GM23338 (cell line): ENCODE data around the gene PCDHGA1. TPM values are rescaled to one million over a fixed set of nuclear protein-coding genes. Genes with fewer than 3 reads are reported as not detected.

Experiments used
- ATAC-seq: fragments of 200-7000 bp; cut with Tn5 transposase; 3 replicates; pipeline ENCODE4 v1.9.1; 2020
- DNase-seq: peaks from one replicate; pipeline ENCODE4 v3.0.0-alpha.2; 2015; ENCODE audit warnings: low spot score
- H2AFZ ChIP-seq: fragments of 200-600 bp; sonication (generic); 2 replicates; pipeline ENCODE4 v1.8.0; 2016; ENCODE audit warnings: antibody characterized with exemption, mild to moderate bottlenecking, moderate library complexity
- H3F3A ChIP-seq: fragments of 200-600 bp; sonication (generic); replicated peaks from 2 replicates; pipeline ENCODE4 v1.8.0; 2017; ENCODE audit warnings: antibody characterized with exemption, mixed run types, low read depth
- H3K27ac ChIP-seq: fragments of 200-600 bp; sonication (generic); 2 replicates; pipeline ENCODE4 v1.6.1; 2016; ENCODE audit warnings: low read depth
- H3K27me3 ChIP-seq: fragments of 200-600 bp; sonication (generic); 2 replicates; pipeline ENCODE4 v1.8.0; 2016; ENCODE audit warnings: mild to moderate bottlenecking, mixed run types, moderate library complexity; ENCODE audit not compliant: insufficient read depth
- H3K36me3 ChIP-seq: fragments of 200-600 bp; sonication (generic); 2 replicates; pipeline ENCODE4 v1.8.0; 2016; ENCODE audit warnings: mild to moderate bottlenecking; ENCODE audit not compliant: insufficient read depth
- H3K4me1 ChIP-seq: fragments of 200-600 bp; sonication (generic); 2 replicates; pipeline ENCODE4 v1.8.0; 2016; ENCODE audit warnings: mild to moderate bottlenecking, moderate library complexity; ENCODE audit not compliant: insufficient read depth
- H3K4me2 ChIP-seq: fragments of 200-600 bp; sonication (generic); 2 replicates; pipeline ENCODE4 v1.7.1; 2017; ENCODE audit warnings: mixed run types
- H3K4me3 ChIP-seq: fragments of 200-600 bp; sonication (generic); 2 replicates; pipeline ENCODE4 v1.6.1; 2016; ENCODE audit warnings: mixed run types
- H3K79me2 ChIP-seq: fragments of 200-600 bp; sonication (generic); replicated peaks from 2 replicates; pipeline ENCODE4 v1.8.0; 2017; ENCODE audit warnings: mild to moderate bottlenecking; ENCODE audit not compliant: insufficient read depth
- H3K9me2 ChIP-seq: fragments of 200-600 bp; sonication (generic); 2 replicates; pipeline ENCODE4 v1.8.0; 2017; ENCODE audit not compliant: insufficient read depth
- H4K20me1 ChIP-seq: fragments of 200-600 bp; sonication (generic); replicated peaks from 2 replicates; pipeline ENCODE4 v1.8.0; 2017; ENCODE audit warnings: mild to moderate bottlenecking; ENCODE audit not compliant: insufficient read depth
- H3K27ac Mint-ChIP-seq: 2 replicates; pipeline ENCODE4 v1.8.0; 2020; ENCODE audit warnings: inconsistent platforms, mild to moderate bottlenecking, moderate library complexity, mixed read lengths
- H3K27me3 Mint-ChIP-seq: 3 replicates; pipeline ENCODE4 v1.8.0; 2022; ENCODE audit warnings: low read depth, mild to moderate bottlenecking, moderate library complexity, mixed read lengths, inconsistent platforms; ENCODE audit not compliant: insufficient read depth, poor library complexity
- H3K36me3 Mint-ChIP-seq: 3 replicates; pipeline ENCODE4 v1.8.0; 2021; ENCODE audit warnings: low read depth, mild to moderate bottlenecking, inconsistent platforms, moderate library complexity, mixed read lengths
- H3K4me1 Mint-ChIP-seq: 3 replicates; pipeline ENCODE4 v1.8.0; 2020; ENCODE audit warnings: mild to moderate bottlenecking, inconsistent platforms, mixed read lengths
- H3K4me3 Mint-ChIP-seq: 3 replicates; pipeline ENCODE4 v1.8.0; 2021; ENCODE audit warnings: moderate library complexity, mild to moderate bottlenecking, inconsistent platforms, mixed read lengths
- H3K9me3 Mint-ChIP-seq: 3 replicates; pipeline ENCODE4 v1.8.0; 2020; ENCODE audit warnings: moderate library complexity, mild to moderate bottlenecking, inconsistent platforms, mixed read lengths
- CREB1 ChIP-seq: fragments of 250-450 bp; sonication (Bioruptor Pico); IDR thresholded peaks from 2 replicates; pipeline ENCODE4 v1.5.0; 2020; ENCODE audit warnings: low read depth, mild to moderate bottlenecking, moderate library complexity
- EZH2 ChIP-seq: fragments of 200-600 bp; sonication (generic); IDR thresholded peaks from one replicate; pipeline ENCODE4 v1.8.0; 2017; ENCODE audit warnings: antibody characterized with exemption, mild to moderate bottlenecking, low read depth; ENCODE audit not compliant: unreplicated experiment
- ZNF114 ChIP-seq: fragments of 250-450 bp; sonication (Bioruptor Pico); IDR thresholded peaks from 2 replicates; pipeline ENCODE4 v1.5.0; 2020; ENCODE audit warnings: mild to moderate bottlenecking, moderate library complexity
- polyA plus RNA-seq: library from polyadenylated mRNA; unstranded; fragments of >200 nt; fragmentation: Nextera tagmentation; extraction: Ambion mirVana; gene quantifications from 2 replicates; pipeline ENCODE4 v1.2.1, GENCODE V29; 2016
- total RNA-seq: library from RNA; depleted of rRNA; stranded (reverse); fragments of >200 nt; shearing (Covaris generic); gene quantifications from 2 replicates; pipeline ENCODE4 v1.2.3, GENCODE V29; 2014
- TF ChIP-seq, protein P1 (sequence below): IDR thresholded peaks from 2 replicates; pipeline ENCODE4 v1.6.1; 2016; ENCODE audit warnings: antibody characterized with exemption
- TF ChIP-seq, protein P2 (sequence below): IDR thresholded peaks from one replicate; pipeline ENCODE4 v1.6.1; 2018; ENCODE audit warnings: antibody characterized with exemption; ENCODE audit not compliant: unreplicated experiment
- TF ChIP-seq, protein P3 (sequence below), 2 experiments: fragments of 200-600 bp in 1 of 2; sonication (generic) in 1 of 2; conservative IDR thresholded peaks; 2 replicates each; pipeline versions ENCODE4 v1.5.1 to v1.6.1; 2016 to 2017; ENCODE audit warnings: antibody characterized with exemption in 2 of 2, low read depth in 2 of 2, mild to moderate bottlenecking in 2 of 2, moderate library complexity in 1 of 2

Gene PCDHGA1
- total and polyA plus RNA-seq, 2 experiments from 2014 or later: 0.39 to 1.7 TPM

DNA sequence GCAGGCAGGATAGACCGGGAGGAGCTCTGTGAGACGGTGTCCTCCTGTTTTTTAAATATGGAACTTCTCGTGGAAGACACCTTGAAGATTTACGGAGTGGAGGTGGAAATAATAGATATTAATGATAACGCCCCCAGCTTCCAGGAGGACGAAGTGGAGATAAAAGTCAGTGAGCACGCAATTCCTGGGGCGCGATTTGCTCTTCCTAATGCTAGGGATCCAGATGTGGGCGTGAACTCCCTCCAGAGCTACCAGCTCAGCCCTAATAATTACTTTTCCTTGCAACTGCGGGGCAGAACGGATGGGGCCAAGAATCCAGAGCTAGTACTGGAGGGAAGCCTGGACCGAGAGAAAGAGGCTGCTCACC, 91.2 kb downstream of the PCDHGA1 start (continued):
- TF ChIP-seq, protein P1, sequence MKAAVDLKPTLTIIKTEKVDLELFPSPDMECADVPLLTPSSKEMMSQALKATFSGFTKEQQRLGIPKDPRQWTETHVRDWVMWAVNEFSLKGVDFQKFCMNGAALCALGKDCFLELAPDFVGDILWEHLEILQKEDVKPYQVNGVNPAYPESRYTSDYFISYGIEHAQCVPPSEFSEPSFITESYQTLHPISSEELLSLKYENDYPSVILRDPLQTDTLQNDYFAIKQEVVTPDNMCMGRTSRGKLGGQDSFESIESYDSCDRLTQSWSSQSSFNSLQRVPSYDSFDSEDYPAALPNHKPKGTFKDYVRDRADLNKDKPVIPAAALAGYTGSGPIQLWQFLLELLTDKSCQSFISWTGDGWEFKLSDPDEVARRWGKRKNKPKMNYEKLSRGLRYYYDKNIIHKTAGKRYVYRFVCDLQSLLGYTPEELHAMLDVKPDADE: no peak
- no peak for TF ChIP-seq ZNF114
- TF ChIP-seq, protein P2, sequence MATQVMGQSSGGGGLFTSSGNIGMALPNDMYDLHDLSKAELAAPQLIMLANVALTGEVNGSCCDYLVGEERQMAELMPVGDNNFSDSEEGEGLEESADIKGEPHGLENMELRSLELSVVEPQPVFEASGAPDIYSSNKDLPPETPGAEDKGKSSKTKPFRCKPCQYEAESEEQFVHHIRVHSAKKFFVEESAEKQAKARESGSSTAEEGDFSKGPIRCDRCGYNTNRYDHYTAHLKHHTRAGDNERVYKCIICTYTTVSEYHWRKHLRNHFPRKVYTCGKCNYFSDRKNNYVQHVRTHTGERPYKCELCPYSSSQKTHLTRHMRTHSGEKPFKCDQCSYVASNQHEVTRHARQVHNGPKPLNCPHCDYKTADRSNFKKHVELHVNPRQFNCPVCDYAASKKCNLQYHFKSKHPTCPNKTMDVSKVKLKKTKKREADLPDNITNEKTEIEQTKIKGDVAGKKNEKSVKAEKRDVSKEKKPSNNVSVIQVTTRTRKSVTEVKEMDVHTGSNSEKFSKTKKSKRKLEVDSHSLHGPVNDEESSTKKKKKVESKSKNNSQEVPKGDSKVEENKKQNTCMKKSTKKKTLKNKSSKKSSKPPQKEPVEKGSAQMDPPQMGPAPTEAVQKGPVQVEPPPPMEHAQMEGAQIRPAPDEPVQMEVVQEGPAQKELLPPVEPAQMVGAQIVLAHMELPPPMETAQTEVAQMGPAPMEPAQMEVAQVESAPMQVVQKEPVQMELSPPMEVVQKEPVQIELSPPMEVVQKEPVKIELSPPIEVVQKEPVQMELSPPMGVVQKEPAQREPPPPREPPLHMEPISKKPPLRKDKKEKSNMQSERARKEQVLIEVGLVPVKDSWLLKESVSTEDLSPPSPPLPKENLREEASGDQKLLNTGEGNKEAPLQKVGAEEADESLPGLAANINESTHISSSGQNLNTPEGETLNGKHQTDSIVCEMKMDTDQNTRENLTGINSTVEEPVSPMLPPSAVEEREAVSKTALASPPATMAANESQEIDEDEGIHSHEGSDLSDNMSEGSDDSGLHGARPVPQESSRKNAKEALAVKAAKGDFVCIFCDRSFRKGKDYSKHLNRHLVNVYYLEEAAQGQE: no peak
- no peak for TF ChIP-seq CREB1
- no peak for TF ChIP-seq EZH2
- TF ChIP-seq, protein P3, sequence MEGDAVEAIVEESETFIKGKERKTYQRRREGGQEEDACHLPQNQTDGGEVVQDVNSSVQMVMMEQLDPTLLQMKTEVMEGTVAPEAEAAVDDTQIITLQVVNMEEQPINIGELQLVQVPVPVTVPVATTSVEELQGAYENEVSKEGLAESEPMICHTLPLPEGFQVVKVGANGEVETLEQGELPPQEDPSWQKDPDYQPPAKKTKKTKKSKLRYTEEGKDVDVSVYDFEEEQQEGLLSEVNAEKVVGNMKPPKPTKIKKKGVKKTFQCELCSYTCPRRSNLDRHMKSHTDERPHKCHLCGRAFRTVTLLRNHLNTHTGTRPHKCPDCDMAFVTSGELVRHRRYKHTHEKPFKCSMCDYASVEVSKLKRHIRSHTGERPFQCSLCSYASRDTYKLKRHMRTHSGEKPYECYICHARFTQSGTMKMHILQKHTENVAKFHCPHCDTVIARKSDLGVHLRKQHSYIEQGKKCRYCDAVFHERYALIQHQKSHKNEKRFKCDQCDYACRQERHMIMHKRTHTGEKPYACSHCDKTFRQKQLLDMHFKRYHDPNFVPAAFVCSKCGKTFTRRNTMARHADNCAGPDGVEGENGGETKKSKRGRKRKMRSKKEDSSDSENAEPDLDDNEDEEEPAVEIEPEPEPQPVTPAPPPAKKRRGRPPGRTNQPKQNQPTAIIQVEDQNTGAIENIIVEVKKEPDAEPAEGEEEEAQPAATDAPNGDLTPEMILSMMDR (conservative IDR thresholded peaks at IDR 0.05; ENCODE audit: low read depth in 2 of 2): no peak

DNA sequence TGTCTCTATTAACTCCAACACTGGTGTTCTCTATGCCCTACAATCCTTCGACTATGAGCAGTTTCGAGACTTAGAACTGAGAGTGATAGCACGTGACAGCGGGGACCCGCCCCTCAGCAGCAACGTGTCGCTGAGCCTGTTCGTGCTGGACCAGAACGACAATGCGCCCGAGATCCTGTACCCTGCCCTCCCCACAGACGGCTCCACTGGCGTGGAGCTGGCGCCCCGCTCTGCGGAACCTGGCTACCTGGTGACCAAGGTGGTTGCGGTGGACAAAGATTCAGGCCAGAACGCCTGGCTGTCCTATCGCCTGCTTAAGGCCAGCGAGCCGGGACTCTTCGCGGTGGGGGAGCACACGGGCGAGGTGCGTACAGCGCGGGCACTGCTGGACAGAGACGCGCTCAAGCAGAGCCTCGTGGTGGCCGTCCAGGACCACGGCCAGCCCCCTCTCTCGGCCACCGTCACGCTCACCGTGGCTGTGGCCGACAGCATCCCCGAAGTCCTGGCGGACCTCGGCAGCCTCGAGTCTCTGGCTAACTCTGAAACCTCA, 92.5 kb downstream of the PCDHGA1 start:
- peaks cover 90% of the 10 kb centered on the region for H3K36me3 Mint-ChIP-seq
- H3K4me3 Mint-ChIP-seq: no peak overlapping the region
- Histone ChIP-seq H3K27me3 (peaks cover 20% of the 10 kb centered on the region), H3K9me2 (no peaks in the 10 kb centered on the region), H3K36me3 (no peaks in the 10 kb centered on the region), H3K4me1 (no peaks in the 10 kb centered on the region), H4K20me1 (no peaks in the 10 kb centered on the region), H3F3A (no peaks in the 10 kb centered on the region), H2AFZ (no peak overlapping the region), H3K4me3 (no peak overlapping the region), H3K27ac (no peak overlapping the region), H3K4me2 (no peak overlapping the region), H3K79me2 (no peaks in the 10 kb centered on the region; the same call in 1 of the 2 replicates)
- H3K27me3 Mint-ChIP-seq: peaks cover 24% of the 10 kb centered on the region
- TF ChIP-seq ZNF114: no peak
- TF ChIP-seq, protein P2: peak; percentile 48
- ATAC-seq (no peak), DNase-seq (no peak)
- peaks cover 85% of the 10 kb centered on the region for H3K9me3 Mint-ChIP-seq
- H3K4me1 Mint-ChIP-seq: peaks cover 7% of the 10 kb centered on the region
- no peak overlapping the region for H3K27ac Mint-ChIP-seq
